Measurements from ENCODE around the gene CTBP2.

The CTBP2 gene

DNA sequence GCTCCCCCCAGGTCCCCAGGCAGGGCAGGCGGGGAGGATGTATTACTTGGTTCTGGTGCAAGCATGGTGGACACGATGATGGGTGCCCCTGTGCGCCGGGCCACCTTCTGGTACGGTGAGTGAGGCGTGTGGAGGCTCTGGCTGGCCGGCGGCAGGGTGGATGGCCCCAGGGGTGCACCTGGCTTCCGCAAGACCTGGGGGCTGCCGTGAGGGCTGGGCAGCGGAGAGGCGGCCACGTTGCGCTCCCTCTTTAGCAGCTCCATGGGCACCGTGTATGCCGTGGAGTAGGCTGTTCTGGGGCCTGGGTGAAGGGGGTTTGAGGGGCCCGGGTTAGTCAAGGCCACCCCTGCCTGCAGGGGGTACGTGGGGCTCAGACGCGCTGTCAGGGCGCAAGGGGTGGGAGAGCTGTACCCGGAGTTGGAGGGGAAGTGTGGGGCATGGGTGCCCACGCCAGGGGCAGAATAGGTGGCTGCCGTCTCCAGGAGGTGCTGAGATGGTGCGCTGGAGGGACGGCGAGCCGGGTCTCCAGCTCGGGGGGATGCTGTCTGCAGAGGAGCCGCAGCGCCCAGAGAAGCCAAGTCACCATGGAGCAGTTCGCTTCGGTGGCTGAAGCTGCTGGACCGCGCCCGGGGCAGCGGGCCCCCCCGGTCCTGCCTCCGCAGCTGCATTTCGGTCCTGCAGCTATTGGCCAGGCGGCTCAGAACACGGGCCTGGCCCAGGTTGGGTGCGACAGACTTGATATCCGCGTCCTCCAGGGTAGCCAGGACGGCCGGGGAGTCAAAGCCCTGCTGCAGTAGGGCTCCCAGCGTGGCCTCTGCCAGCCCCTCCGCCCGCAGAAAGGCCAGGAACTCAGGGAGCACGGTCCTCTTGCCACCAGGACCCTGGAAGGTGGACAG is 134.1 kb downstream of the CTBP2 start:
- DNase-seq (ENCODE audit: low read depth in 1 of 2, low spot score in 1 of 2): no peak

- DNase-seq (ENCODE audit: low read depth in 1 of 2, low spot score in 1 of 2): no peak
Observed at GRCh38 chr10:125025341-125025740, 135.0 kb downstream of the CTBP2 start.

- no peak for DNase-seq (ENCODE audit: low read depth in 1 of 2, low spot score in 1 of 2)
Observed at GRCh38 chr10:125024497-125025234, 135.7 kb downstream of the CTBP2 start.

GRCh38 chr10:125023862-125024496 is 136.4 kb downstream of the CTBP2 start:
- no peak for DNase-seq (ENCODE audit: low read depth in 1 of 2, low spot score in 1 of 2)

GRCh38 chr10:125023255-125023654 is 137.1 kb downstream of the CTBP2 start:
- no peak for DNase-seq (ENCODE audit: low read depth in 1 of 2, low spot score in 1 of 2)

DNA sequence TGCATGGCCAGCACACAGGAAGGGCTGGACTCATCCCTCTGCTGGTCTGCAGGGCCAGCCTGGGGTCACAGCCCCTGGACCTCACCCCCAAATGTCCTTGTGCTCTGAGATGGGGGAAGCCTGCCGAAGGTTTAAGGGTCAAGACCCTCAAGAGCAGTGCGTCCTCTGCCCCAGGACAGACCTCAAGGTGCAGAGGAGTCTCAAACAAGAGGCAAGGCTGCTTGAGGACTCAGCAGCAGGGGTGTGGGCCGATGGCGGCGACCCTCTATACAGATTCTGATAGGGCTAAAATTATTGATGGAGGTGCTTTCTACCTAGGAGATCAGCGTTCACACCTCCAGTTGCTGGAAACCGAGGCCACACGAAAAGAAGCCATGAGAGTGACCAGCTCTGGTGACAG is 137.7 kb downstream of the CTBP2 start:
- DNase-seq (ENCODE audit: low read depth in 1 of 2, low spot score in 1 of 2): no peak

DNA sequence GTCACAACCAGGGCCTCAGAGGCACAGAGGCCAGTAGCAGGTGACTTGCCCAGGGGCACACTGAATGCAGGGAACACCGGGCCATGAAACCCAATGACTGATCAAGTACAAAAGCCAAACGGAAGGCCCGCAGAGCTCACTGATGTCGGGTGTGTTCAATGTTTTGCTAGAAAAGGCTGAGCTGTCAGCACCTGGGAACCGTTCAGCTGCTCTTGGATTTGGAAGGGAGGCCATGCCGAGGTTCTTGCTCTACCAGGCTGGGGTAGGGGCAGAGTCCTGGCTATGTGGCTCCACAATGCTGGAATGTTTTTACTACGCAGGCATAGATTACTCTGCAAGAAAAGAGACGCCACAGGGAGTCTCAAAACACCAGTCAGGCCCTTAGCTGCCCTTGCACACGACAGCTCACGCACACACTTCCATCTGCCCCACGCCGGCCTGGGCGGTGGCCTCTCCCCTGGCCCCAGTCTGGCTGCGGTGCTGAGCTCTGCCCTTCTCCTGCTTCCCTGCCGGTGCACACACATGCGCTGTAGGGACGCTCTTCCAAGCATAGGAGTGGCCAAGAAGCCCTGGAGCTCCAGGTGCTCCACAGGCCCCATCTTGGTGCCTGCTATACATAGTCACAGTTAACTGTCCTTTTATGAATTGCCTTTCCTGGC is 138.5 kb downstream of the CTBP2 start:
- DNase-seq (ENCODE audit: low read depth in 1 of 2, low spot score in 1 of 2): no peak

DNA sequence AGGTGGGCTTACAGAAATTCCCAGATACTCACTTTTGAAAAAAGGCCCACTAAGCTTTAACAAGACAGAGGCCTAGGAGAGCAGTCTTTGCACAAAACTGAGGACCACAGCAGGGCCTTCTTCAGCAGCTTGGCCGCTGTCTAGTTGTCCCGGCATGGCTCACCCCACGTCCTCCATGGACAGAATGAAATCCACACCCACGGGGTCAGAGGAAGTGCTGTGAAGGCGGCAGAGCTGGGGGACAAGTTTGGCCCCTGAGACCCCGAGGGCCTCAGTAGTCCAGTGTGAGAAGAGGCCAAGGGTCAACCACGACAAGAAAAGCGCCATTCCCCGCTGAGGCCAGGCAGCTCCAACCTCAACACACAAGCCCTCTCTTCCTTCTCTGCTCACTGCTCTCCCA is 139.5 kb downstream of the CTBP2 start:
- DNase-seq (ENCODE audit: low read depth in 1 of 2, low spot score in 1 of 2): no peak

DNA sequence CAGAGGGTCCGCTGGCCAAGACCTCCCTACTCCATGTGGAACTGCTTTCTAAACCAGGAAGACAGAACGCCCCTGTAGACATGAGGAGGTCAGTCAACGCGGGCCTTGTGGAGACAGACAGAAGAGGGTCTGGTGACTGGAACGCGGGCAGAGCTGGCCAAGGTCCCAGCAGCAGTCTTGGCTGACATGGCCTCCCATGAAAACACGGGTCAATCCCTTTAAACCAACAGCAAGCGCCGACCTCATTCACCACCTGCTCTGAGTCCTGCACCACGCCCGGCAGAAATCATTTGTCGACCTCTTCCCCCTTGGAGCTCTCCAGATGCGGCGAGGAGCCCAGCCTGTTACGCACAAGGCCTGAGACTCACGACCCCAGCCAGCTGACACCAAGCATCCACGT is 140.0 kb downstream of the CTBP2 start:
- DNase-seq (ENCODE audit: low read depth in 1 of 2, low spot score in 1 of 2): no peak

DNA sequence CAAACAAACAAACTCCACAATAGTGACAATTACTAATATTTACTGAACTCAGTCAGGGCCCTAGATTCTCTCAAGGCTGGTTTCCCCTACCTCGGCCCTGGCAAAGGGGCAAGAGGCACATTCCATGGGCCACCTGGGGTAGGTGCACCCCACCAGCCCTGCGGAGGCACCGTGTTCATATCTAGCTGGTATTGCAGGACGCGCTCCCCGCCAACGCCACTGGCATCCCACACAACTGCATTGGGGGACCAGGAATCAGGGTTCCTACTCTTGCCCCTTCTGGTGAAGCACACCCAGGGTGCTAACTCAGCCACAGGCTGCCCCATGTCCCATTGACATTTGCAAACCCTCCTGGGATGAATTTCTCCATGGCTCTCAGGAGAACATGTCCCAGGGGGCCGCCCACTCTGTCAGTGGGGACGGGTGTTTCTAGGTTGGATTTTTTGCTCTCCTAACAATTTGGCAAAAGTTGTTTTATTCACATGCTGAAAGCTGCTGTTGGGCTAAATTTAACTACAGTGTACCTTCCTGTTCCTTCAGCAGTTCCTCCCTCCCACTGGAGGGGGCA is 141.7 kb downstream of the CTBP2 start:
- no peak for DNase-seq (ENCODE audit: low read depth in 1 of 2, low spot score in 1 of 2)

DNA sequence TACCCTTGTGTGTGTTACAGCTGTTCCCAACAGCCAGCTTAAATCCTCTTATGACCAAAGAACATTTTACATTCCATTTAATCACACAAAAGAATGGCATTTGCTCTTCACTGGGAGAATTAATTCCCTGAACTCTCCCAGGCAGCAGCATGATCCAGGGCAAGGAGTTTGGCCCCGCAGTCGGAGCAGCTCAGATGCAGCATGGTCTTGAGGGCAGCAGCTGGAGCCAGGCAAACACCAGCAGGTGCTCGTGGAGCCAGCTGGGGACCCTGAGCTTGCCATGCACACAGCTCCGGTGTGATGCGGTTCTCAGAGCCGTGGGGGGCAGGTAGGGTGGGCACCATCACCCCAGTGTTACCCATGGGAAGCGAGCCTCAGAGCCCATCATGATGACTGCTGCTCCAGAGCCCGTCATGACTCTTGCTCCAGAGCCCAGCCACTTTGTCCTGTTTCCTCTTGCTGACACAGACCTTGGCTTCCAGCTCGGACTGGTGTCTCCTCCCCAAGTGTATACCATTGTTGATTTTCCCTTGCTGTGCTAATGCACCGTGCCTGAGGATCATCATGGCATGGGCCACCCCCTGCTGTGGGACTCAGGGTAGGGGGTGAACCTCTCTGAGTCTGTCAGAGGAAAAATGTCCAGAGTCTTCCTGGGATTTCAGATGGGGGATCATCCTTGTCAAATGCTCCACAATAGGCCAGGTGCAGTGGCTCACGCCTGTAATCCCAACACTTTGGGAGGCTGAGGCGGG is 142.6 kb downstream of the CTBP2 start:
- no peak for DNase-seq (ENCODE audit: low read depth in 1 of 2, low spot score in 1 of 2)

DNA sequence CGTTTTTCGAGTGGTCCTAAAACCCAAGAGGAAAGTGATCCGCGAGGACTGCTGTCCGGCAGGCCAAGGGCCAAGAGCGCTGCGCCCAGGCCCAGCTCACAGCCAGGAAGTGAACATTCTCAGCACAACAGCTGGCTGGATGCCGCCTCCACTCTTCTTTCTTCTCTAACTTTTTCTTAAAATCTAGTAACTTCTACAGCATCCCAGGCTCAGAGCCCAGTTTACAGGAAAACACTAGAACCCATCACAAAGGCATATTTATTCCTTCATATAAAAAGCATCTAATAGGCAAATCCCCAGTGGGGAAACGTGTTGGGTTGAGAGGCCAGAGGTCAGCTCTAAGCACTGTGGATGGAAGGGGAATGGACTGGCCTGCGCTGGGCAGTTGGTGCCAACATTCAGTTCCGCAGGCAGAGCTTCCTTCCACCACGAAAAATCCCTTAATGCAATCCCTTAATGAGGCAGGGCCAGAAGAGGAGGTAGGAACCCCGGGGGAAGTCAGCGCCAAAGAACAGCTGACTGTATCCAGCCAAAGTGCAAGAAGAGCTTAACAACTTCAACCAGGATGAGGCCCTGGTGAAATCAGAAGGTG is 143.7 kb downstream of the CTBP2 start:
- no peak for DNase-seq (ENCODE audit: low read depth in 1 of 2, low spot score in 1 of 2)

GRCh38 chr10:125016123-125016522 is 144.2 kb downstream of the CTBP2 start:
- no peak for DNase-seq (ENCODE audit: low read depth in 1 of 2, low spot score in 1 of 2)

DNA sequence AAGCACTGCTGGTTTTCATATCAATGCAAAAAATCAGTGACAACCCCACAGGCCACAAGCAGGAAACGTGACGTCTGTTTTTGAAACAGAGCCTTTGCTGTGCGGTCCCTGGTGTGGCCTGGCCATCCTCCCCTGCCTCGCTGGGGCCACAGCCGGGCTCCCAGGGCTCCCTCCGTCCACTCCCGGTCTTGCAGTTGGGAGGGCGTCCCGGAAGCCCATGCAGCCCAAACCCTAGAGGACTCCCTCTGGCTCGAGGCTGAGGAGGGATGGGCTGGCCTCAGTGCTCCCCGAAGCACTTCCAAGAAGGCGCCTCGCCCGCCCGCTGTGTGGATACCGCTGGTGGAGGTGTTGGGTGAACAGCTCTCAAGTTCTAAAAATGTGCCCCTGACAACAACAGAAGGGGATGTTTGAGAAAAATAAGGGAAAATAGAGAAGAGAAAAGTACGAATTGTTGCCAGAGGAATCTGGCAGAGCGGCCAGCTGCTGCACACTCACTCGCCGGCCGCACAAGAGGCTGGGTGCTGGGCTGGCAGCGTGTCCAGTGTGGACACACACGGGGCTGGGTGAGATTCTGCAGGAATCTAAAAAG is 144.9 kb downstream of the CTBP2 start:
- DNase-seq (ENCODE audit: low read depth in 1 of 2, low spot score in 1 of 2): no peak

GRCh38 chr10:125014836-125015355 is 145.5 kb downstream of the CTBP2 start:
- DNase-seq (ENCODE audit: low read depth in 1 of 2, low spot score in 1 of 2): no peak

DNA sequence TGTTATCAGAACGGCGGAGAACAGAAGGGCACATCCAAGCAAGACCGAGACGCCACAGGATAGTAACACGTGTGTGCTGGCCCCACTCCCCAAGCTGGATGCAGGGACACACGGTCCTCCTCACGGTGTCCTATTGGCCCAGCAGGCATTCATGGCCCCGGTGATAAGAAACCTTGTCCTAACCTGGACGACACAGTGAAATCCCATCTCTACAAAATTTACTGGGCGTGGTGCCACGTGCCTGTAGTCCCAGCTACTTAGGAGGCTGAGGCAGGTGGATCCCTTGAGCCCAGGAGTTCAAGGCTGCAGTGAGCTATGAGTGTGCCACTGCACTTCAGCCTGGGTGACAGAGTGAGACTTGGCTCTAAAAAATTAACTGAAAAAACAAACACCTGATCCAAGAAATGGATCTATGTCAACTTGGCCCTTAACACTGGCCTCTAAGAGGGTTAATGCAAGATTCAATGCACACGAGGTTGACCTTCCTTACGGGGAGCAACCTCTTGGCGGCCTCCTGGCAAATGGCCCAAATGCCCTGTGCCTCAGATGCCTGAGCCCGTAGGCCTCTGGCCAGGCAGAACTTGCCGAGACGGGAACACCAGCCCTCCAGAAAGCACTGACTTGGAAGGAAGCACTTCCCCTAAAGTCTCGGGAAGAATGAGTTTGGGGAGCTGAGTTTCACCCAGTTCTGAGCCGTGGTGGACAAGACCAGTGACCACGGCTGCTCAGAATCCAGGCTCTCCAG is 146.1 kb downstream of the CTBP2 start:
- DNase-seq (ENCODE audit: low read depth in 1 of 2, low spot score in 1 of 2): no peak

- no peak for DNase-seq (ENCODE audit: low read depth in 1 of 2, low spot score in 1 of 2)
Observed at GRCh38 chr10:125013529-125013872, 146.9 kb downstream of the CTBP2 start.

DNA sequence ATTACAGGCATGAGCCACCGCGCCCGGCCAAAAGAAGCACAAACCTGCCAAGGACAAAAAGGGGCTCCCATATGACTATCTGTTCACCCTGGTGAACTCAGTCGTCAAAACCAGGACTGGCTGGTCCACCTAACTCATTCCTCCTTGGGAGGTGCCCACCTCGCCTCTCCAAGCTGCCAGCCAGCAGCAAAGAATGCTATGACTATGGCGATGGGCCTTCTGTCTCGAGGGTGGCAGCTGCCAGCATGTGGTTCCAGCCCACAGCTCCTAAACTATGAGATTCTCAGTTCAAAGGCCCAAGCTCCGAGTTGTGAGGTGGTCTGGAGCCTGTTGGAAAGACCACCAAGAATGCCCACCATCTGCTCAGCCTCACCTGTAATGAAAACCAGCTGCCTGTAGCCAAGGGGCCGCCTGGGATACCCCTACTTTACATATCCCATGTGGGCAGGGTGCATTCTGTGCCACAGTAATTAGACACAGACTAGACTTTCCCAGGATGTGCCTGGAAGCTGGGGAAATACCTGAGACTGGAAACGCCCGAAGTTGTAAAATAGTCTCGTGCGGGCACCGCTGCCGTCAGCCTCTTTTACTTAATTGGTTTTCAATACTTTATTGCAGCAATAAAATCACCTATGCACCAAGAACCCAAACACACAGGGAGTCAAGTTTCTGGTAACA is 147.4 kb downstream of the CTBP2 start:
- no peak for DNase-seq (ENCODE audit: low read depth in 1 of 2, low spot score in 1 of 2)
